ENCODE data around the gene MPC2.

DNA sequence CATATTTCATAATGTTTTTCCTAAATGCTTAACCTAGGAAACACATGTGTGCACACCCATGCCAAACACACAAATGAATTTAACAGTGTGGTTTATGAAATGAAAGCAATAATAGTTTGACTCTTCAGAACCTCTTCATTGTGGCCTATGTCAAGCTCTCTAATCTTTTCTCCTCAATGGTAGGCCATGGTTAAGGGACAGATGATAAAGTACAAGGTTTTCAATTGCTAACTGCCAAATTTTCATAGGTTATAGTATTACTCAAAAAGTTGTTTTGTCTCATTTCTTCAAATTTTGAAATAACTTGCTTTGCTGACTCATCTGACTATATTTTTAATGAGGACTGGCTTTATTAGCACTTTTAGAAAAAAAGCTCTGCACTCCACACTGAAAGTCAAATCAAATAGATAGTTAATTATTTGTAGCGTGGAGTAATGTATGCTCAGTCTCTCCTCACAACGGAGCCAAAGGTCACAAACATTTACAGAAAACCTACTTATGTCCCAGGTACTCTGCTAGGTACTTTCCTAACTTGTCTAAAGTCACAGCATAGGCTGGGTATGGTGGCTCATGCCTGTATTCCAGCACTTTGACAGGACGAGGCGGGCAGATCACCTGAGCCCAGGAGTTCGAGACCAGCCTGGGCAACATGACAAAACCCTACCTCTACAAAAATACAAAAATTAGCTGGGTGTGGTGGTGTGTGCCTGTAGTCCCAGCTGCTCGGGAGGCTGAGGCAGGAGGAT, 19.9 kb downstream of the MPC2 start:
- TF ChIP-seq, protein P1, sequence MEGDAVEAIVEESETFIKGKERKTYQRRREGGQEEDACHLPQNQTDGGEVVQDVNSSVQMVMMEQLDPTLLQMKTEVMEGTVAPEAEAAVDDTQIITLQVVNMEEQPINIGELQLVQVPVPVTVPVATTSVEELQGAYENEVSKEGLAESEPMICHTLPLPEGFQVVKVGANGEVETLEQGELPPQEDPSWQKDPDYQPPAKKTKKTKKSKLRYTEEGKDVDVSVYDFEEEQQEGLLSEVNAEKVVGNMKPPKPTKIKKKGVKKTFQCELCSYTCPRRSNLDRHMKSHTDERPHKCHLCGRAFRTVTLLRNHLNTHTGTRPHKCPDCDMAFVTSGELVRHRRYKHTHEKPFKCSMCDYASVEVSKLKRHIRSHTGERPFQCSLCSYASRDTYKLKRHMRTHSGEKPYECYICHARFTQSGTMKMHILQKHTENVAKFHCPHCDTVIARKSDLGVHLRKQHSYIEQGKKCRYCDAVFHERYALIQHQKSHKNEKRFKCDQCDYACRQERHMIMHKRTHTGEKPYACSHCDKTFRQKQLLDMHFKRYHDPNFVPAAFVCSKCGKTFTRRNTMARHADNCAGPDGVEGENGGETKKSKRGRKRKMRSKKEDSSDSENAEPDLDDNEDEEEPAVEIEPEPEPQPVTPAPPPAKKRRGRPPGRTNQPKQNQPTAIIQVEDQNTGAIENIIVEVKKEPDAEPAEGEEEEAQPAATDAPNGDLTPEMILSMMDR (optimal IDR thresholded peaks at IDR 0.05 in 1 of 3, IDR thresholded peaks at IDR 0.05 in 1 of 3, conservative IDR thresholded peaks at IDR 0.05 in 1 of 3; ENCODE audit: extremely low read depth in 1 of 3, insufficient read depth in 2 of 3, low read length in 3 of 3) = no peak
- TF ChIP-seq EZH2 (IDR thresholded peaks at IDR 0.05; ENCODE audit: low read length) = no peak
